ENCODE measurements around the gene ROBO4. TPM values are rescaled to one million over a fixed set of nuclear protein-coding genes. Genes with fewer than 3 reads are reported as not detected.

Gene ROBO4
- total RNA-seq, 1 donor from 2014 or later, result 278 TPM

DNA sequence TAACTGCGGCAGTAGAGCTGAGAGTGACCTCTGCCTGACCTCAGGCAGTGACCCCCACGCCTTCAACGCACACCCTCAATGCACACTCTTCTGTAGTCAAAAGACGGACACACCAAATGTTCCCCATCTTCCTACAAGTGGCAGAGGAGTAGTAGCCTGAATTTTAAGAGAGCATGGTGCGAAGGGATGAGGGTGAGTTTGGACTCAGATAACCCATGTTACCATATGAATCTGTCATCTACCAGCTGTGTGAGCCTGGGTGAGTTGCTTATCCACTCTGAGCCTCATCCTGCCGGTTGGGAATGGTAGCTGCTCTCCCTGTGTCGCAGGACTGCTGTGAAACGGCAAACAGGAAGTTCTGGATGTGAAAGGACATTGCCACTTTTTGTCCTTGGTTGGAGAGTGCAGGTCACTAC is 53.0 kb downstream of the ROBO4 start:
- DNase-seq (ENCODE audit: low read depth in 2 of 2), result no peak

DNA sequence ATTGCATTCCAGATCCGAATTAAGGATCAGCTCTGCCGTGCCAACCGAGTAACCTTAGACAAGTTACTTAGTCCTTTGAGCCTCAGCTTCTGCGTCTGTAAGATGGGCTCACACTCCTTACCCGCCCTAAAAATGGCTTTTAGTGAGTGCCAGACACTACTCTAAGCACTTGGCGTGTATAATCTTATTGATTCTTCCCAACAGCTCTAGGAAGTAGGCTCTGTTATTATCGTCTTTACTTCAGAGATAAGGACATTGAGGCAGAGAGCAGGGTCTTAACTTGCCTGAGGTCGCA is 54.1 kb downstream of the ROBO4 start:
- no peak for DNase-seq (ENCODE audit: low read depth in 2 of 2)

DNA sequence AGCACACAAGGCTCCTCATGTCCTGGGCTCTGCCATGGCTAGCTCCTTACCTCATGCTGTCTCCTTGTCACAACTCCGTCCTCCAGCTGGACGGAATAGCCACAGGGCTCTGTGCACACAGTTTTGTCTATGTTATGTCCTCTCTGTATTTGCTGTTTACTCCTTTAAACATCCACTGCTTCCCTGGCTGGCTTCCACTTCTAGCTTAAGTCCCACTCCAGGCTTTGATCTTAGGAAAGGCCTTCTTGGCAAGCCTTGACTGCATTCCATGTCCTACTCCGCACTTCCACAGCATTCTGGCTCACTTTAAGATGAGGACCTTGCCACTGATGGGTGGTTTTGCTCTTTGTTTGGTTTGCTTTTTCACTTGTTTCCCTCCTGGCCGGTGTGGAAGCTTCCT is 55.4 kb downstream of the ROBO4 start:
- DNase-seq (ENCODE audit: low read depth in 2 of 2), result no peak

DNA sequence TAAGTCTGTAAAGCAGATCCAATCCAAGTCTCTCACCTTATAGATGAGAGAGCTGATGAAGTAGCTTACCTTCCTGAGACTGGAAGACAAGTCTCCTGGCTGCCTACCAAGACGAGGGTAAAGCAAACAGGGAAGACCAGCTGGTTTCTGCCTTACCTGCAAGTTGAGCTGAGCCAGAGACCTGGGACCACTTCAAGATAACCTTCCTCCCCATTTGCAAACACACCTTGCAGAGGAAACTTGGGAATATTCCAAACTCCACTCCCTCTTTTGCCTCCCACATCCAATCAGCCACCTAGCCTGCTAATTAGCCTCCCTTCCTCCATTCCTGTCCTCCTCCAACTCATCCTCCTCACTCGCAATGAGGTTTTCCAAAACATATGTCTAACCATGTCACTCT is 55.8 kb downstream of the ROBO4 start:
- no peak for DNase-seq (ENCODE audit: low read depth in 2 of 2)

DNA sequence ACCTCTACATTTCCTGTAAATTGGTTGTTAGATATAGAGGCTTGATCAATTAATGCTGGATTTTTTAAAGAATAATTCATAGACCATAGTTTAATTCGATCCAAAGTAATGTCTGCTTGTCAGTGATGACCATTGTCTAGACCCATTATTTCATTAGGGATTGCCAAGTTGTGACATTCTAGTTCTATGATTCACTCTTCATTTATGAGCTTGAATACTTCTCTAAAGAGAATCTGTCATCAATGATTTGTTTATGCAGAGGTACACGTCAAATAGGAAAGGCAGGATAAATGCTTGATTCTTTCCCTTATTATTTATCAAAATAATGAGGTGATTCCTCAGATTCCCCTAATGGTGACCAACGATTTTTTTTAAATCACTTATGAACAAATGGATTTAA is 56.5 kb downstream of the ROBO4 start:
- peak; percentile 24 to 49 for DNase-seq (ENCODE audit: low read depth in 2 of 2)

DNA sequence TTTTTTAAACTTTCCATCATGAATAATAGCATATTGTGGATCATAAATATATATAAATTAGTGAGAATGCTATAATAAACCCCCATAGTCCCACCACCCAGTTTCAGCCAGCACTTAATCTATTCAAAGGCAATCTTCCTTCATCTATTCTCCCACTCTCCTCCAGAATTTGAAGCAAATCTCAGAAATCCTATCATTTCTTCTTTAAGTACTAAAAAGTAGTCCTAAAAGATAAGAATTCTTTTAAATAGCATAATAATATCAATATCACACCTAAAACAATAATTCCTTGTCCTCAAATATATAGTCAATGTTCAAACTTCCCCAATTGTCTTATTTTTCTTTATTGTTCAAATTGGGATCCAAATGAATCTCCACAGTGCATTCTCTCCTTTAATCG is 57.0 kb downstream of the ROBO4 start:
- DNase-seq (ENCODE audit: low read depth in 2 of 2), result no peak

DNA sequence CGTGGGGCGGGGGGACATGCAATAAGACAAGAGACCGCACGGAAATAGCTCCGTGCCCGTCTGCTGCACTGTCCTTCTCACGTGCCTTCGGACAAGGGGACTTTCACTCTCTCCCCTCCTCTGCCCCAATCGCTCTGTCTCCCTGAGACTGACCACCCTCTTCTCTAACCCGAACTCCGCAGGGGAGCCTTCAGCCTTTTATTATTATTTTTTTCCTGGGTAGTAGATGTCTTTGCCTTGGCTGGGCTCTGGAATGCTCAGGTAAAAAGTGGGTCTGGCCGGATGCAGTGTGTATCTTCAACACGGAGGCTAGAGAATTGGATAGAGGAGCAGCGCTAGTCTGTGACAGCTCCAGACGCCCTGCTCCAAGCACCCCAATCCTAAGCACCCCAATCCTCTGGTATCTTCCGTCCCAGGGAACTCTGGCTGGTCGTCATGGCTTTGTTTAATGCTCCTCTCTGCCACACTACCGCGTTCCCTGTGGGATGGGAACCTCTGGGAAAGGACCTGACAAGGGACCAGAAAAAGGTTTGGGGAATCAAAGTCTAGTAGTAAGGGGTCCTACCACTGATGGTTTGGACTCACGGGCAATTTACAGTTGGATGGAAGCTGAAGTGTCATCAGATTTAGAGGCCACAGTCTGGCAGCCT is 57.6 kb downstream of the ROBO4 start:
- DNase-seq (ENCODE audit: low read depth in 2 of 2), result no peak

DNA sequence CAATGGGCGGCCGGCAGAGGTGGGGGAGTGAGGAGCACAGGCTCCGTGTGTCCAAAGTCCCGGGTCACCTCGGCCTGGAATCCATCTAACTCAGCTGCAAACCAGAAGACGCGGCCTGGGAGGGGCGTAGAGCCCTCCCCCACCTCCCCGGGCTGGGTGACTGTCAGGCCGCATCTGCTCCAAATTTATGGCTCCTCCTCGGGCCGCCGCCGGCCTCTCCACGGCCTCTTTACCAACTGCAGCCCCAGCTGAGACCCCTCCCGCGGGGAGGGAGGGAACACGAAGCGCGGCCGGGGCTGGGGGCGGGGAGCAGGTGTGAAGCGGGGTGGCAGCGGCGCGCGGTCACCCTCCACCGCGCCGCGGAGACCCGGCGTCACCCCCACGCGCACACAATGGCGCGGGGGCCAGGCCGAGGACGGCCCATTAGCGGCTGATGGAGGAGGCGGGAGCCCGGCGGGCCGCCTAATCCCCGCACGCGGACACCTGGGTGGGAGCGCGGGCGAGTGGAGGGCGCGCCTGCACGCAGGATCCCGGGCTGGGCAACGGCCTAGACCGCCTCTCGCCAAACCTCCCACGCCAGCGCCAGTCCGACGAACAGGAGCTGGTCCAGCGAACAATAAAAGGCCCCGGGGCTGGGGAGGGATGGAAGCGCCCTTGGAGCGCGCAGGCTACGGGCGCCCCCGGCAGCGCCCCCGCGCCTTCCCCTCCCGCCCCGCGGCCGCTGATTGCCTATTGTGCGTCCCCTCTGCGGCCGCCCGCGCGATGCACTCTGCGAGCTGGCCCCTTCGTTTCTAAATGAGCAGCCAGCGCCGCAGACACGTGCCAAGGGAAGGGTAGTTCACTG is 58.3 kb downstream of the ROBO4 start:
- DNase-seq (ENCODE audit: low read depth in 2 of 2), result peak in 1 of 2 donors; percentile 5

DNA sequence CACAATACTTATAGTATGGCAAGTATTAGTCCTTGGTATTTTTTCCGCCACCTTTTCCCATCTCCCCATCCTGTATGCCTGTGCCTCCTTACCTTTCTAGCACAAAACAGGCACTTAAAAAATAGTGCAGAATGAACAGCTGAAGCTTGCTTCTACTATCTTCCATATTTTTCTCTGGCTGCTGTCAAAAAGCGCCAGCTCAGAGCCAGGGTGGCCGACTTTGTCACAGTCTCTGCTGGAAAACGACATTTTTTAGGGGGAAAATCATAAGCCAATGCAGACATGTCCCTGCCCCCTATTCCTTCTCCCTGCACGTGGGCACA is 58.9 kb downstream of the ROBO4 start:
- DNase-seq (ENCODE audit: low read depth in 2 of 2), result no peak

DNA sequence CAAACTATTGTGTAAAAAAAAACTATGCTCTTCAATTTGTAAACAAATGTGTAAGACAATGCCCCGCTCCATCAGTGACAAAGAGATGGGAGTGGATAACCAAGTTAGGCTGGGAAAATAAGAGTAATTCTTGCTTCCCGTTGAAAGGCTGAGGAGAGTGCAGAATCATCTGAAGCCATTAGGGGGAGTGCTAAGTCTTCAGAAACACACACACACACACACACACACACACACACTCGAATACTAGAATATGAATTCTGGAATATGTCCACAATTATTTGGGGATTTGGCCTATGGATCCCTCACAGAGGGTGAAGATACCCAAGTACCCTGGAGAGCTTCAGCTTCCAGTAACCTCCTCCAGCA is 60.2 kb downstream of the ROBO4 start:
- peak; percentile 52 to 87 for DNase-seq (ENCODE audit: low read depth in 2 of 2)

DNA sequence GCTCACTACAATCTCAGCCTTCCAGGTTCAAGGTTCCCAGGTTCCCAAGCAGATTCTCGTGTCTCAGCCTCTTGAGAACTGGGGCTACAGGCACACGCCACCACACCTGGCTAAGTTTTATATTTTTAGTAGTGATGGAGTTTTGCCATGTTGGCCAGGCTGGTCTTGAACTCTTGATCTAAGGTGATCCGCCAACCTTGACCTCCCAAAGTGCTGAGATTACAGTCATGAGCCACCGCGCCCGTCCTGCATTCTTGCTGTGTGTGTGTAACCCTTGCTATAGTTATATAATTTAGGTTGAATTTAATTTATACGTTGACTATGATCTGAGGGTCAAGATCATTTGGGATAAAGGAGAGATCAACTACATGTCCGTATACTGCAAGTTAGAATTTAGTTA is 61.7 kb downstream of the ROBO4 start:
- DNase-seq (ENCODE audit: low read depth in 2 of 2), result no peak

DNA sequence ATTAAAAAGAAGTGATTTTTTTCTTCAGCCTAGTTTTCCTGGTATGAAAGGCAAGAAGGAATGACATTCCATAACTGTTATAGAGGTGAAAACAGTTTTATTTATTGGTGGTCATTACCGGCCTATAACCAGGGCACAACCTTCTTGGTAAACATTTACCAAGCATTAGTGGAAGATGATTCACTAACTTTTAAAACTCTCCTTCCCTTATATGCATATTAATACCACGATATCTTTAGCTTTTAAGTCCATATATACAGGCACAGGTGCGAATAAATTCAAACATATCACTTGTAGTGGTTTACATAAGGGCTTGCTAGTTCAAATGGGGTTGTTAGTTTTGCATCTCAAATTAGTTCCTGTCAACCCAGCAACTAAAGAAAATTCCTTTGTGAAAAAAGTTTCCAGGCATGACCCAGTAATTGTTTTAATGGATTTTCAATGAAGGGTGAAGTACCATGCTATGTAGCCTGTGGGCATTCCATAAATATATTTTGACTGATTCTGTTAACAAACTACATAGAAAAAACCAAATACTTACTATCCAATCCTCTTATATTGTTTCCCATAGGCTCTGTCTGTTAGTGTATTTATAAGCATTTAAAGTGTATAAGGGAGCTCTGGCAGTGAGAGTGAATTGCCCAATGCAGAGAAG is 63.0 kb downstream of the ROBO4 start:
- DNase-seq (ENCODE audit: low read depth in 2 of 2), result no peak

Other genes starting within 250 kb of the ROBO4 start
- gene SIAE, start 224.1 kb downstream of the ROBO4 start, total RNA-seq, result 6.8 and 14.4 TPM in 2 replicates
- gene SPA17, start 224.0 kb downstream of the ROBO4 start, total RNA-seq, result 3.5 and 4.5 TPM in 2 replicates
- 0.25 and 0.64 TPM in 2 replicates for gene NRGN, start 157.9 kb downstream of the ROBO4 start, total RNA-seq
- gene VSIG2, start 145.6 kb downstream of the ROBO4 start, total RNA-seq, result 0.13 TPM in 1 of 2 replicates, not detected in the other
- 20.1 and 29.3 TPM in 2 replicates for gene ESAM, start 135.6 kb downstream of the ROBO4 start, total RNA-seq
- 4.4 and 6.2 TPM in 2 replicates for gene MSANTD2, start 97.5 kb downstream of the ROBO4 start, total RNA-seq
- 13.0 and 21.1 TPM in 2 replicates for gene ROBO3, start 32.4 kb downstream of the ROBO4 start, total RNA-seq
- gene HEPN1, start 21.4 kb upstream of the ROBO4 start, total RNA-seq, result under 0.01 TPM in 1 of 2 replicates, not detected in the other
- under 0.01 TPM in 2 replicates for gene HEPACAM, start 38.2 kb upstream of the ROBO4 start, total RNA-seq
- 2.3 and 2.6 TPM in 2 replicates for gene CCDC15, start 56.3 kb upstream of the ROBO4 start, total RNA-seq
- gene SLC37A2, start 165.4 kb upstream of the ROBO4 start, total RNA-seq, result 0.90 and 1.1 TPM in 2 replicates
- 15.3 and 17.1 TPM in 2 replicates for gene TMEM218, start 213.8 kb upstream of the ROBO4 start, total RNA-seq

Data from dermis microvascular lymphatic vessel endothelial cell (primary cell).